Testis (tissue), 2 donors: Measurements from ENCODE around the gene MAML2.

Experiments used
- POLR2A ChIP-seq: fragments of 450-650 bp; IDR thresholded peaks from one replicate; pipeline ENCODE4 v1.6.1; 2017; ENCODE audit warnings: antibody characterized with exemption, mild to moderate bottlenecking, moderate library complexity
- TF ChIP-seq, protein P1 (sequence below), 3 experiments: fragments of 450-650 bp in 2 of 3; fragments of 200-600 bp in 1 of 3; sonication (generic) in 1 of 3; IDR thresholded peaks; one replicate each; pipeline ENCODE4 v1.5.1; 2016 to 2019; ENCODE audit warnings: antibody characterized with exemption in 3 of 3, mild to moderate bottlenecking in 2 of 3, moderate library complexity in 1 of 3

- TF ChIP-seq, protein P1, sequence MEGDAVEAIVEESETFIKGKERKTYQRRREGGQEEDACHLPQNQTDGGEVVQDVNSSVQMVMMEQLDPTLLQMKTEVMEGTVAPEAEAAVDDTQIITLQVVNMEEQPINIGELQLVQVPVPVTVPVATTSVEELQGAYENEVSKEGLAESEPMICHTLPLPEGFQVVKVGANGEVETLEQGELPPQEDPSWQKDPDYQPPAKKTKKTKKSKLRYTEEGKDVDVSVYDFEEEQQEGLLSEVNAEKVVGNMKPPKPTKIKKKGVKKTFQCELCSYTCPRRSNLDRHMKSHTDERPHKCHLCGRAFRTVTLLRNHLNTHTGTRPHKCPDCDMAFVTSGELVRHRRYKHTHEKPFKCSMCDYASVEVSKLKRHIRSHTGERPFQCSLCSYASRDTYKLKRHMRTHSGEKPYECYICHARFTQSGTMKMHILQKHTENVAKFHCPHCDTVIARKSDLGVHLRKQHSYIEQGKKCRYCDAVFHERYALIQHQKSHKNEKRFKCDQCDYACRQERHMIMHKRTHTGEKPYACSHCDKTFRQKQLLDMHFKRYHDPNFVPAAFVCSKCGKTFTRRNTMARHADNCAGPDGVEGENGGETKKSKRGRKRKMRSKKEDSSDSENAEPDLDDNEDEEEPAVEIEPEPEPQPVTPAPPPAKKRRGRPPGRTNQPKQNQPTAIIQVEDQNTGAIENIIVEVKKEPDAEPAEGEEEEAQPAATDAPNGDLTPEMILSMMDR (IDR thresholded peaks at IDR 0.05), result no peak
- TF ChIP-seq POLR2A, result no peak
These were observed 251.5 kb downstream of the MAML2 start for GRCh38 chr11:96091476-96091875.
